ENCODE data around the gene SOBP.

GRCh38 chr6:107550241-107550840 is 60.4 kb downstream of the SOBP start:
- no peak for TF ChIP-seq CTCF (IDR thresholded peaks at IDR 0.05)
- TF ChIP-seq POLR2AphosphoS5 (IDR thresholded peaks at IDR 0.05), result no peak
- TF ChIP-seq POLR2A (IDR thresholded peaks at IDR 0.05), result no peak

All from upper lobe of left lung (tissue), 4 donors.